ENCODE results near the gene DPM2.

- no peak for TF ChIP-seq CTCF (conservative IDR thresholded peaks at IDR 0.05; ENCODE audit: low read depth in 2 of 2)
- no peak for TF ChIP-seq ZNF331 (CRISPR knock-in tag; IDR thresholded peaks at IDR 0.05; ENCODE audit: low read depth)
- no peak for TF ChIP-seq EZH2 (IDR thresholded peaks at IDR 0.05; ENCODE audit: low read depth, unreplicated experiment)
- TF ChIP-seq POLR2AphosphoS5 (IDR thresholded peaks at IDR 0.05; ENCODE audit: low read depth), result no peak
- no peak for TF ChIP-seq REST (IDR thresholded peaks at IDR 0.05; ENCODE audit: unreplicated experiment)
- TF ChIP-seq JUNB (IDR thresholded peaks at IDR 0.05; ENCODE audit: unreplicated experiment), result no peak
- TF ChIP-seq, protein P1, sequence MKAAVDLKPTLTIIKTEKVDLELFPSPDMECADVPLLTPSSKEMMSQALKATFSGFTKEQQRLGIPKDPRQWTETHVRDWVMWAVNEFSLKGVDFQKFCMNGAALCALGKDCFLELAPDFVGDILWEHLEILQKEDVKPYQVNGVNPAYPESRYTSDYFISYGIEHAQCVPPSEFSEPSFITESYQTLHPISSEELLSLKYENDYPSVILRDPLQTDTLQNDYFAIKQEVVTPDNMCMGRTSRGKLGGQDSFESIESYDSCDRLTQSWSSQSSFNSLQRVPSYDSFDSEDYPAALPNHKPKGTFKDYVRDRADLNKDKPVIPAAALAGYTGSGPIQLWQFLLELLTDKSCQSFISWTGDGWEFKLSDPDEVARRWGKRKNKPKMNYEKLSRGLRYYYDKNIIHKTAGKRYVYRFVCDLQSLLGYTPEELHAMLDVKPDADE (IDR thresholded peaks at IDR 0.05), result no peak
- no peak for TF ChIP-seq EZH2phosphoT487 (IDR thresholded peaks at IDR 0.05; ENCODE audit: unreplicated experiment)
- TF ChIP-seq CREB1 (CRISPR knock-in tag; IDR thresholded peaks at IDR 0.05; ENCODE audit: low read depth), result no peak
- TF ChIP-seq ZNF114 (CRISPR knock-in tag; IDR thresholded peaks at IDR 0.05), result no peak
Observed at GRCh38 chr9:127886401-127886972, 51.2 kb downstream of the DPM2 start.
